Measurements from ENCODE around the gene PKD1L1.
A peak's percentile ranks its signal among the peaks of the same experiment; 100 is the strongest.

- TF ChIP-seq CTCF (IDR thresholded peaks at IDR 0.05), result peak; percentile 62 to 74 (median 68)
- TF ChIP-seq POLR2A (IDR thresholded peaks at IDR 0.05), result no peak
Measured at GRCh38 chr7:47968847-47969774, 20.8 kb upstream of the PKD1L1 start.

Data from adrenal gland (tissue), 5 donors.